Lower lobe of right lung (tissue), 2 donors: ENCODE measurements around the gene HBB. TPM values are rescaled to one million over a fixed set of nuclear protein-coding genes. Genes with fewer than 3 reads are reported as not detected.

Source experiments
- ATAC-seq, 2 donors: fragments of 200-7000 bp; cut with Tn5 transposase; one replicate each; pipeline ENCODE4 v1.9.1; 2020 to 2022; ENCODE audit warnings: mild to moderate bottlenecking in 2 of 2, moderate library complexity in 2 of 2
- DNase-seq: peaks from one replicate; pipeline ENCODE4 v3.0.0-alpha.2; 2020
- H3K27ac ChIP-seq: fragments of 200-600 bp; one replicate; pipeline ENCODE4 v1.8.0; 2022
- H3K27me3 ChIP-seq: fragments of 200-600 bp; one replicate; pipeline ENCODE4 v1.8.0; 2022; ENCODE audit warnings: low read depth
- H3K36me3 ChIP-seq: fragments of 200-600 bp; one replicate; pipeline ENCODE4 v1.8.0; 2022; ENCODE audit warnings: mild to moderate bottlenecking
- H3K4me1 ChIP-seq: fragments of 200-600 bp; one replicate; pipeline ENCODE4 v1.8.0; 2022
- H3K4me3 ChIP-seq: fragments of 200-600 bp; one replicate; pipeline ENCODE4 v1.8.0; 2022; ENCODE audit warnings: mild to moderate bottlenecking
- H3K9me3 ChIP-seq: fragments of 200-600 bp; one replicate; pipeline ENCODE4 v1.8.0; 2022
- intact Hi-C: fragments of 100-400 bp; cut with DNase I; formaldehyde crosslinking; loops from one replicate; pipeline ENCODE4 v1.11.0; 2022
- total RNA-seq: library from RNA; stranded (reverse); fragmentation: NEBNext Ultra II Directional; extraction: Animal tissue kit (Norgen Biotek cat#: 25700); gene quantifications from one replicate; pipeline ENCODE4 v1.2.1, GENCODE V29; 2021
- TF ChIP-seq, protein P1 (sequence below): fragments of 200-600 bp; IDR thresholded peaks from one replicate; pipeline ENCODE4 v1.8.0; 2022; ENCODE audit warnings: antibody characterized with exemption, mild to moderate bottlenecking
- donor health status: DM: no; HTN: yes; CAD: no; lungs with severe emphysema.

The HBB gene
- total RNA-seq, 1 donor from 2014 or later = 323 TPM

- DNase-seq (no peak), ATAC-seq (no peak)
- Histone ChIP-seq H3K27ac (no peak overlapping the region), H3K9me3 (no peaks in the 10 kb centered on the region), H3K36me3 (no peaks in the 10 kb centered on the region), H3K4me1 (no peaks in the 10 kb centered on the region), H3K4me3 (no peak overlapping the region), H3K27me3 (no peaks in the 10 kb centered on the region)
- TF ChIP-seq, protein P1, sequence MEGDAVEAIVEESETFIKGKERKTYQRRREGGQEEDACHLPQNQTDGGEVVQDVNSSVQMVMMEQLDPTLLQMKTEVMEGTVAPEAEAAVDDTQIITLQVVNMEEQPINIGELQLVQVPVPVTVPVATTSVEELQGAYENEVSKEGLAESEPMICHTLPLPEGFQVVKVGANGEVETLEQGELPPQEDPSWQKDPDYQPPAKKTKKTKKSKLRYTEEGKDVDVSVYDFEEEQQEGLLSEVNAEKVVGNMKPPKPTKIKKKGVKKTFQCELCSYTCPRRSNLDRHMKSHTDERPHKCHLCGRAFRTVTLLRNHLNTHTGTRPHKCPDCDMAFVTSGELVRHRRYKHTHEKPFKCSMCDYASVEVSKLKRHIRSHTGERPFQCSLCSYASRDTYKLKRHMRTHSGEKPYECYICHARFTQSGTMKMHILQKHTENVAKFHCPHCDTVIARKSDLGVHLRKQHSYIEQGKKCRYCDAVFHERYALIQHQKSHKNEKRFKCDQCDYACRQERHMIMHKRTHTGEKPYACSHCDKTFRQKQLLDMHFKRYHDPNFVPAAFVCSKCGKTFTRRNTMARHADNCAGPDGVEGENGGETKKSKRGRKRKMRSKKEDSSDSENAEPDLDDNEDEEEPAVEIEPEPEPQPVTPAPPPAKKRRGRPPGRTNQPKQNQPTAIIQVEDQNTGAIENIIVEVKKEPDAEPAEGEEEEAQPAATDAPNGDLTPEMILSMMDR = no peak
- intact Hi-C loops = no loop called here
Observed at GRCh38 chr11:5237420-5237819, 10.5 kb upstream of the HBB start.

DNA sequence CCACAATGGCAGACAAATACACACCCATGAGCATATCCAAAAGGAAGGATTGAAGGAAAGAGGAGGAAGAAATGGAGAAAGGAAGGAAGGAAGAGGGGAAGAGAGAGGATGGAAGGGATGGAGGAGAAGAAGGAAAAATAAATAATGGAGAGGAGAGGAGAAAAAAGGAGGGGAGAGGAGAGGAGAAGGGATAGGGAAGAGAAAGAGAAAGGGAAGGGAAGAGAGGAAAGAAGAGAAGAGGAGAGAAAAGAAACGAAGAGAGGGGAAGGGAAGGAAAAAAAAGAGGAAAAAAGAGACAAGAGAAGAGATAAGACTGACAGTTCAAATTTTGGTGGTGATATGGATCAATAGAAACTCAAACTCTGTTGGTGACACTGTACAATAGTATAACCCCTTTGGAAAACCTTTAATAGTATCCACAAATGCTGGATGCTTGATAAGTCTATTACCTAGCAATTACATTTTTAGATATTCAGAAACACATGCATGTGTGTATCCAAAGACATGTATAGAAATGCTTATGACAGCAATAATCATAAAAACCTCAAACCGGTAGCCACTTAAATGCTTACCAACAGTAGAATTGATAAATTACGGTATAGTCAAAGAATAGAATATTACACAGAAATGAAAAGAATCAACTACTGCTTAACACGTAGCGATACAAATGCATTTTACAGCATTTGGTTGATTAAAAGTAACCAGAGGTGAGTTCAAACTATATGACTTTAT, 8.7 kb upstream of the HBB start:
- intact Hi-C loops = no loop called here
- H3K27me3 ChIP-seq = no peaks in the 10 kb centered on the region
- ATAC-seq = no peak

DNA sequence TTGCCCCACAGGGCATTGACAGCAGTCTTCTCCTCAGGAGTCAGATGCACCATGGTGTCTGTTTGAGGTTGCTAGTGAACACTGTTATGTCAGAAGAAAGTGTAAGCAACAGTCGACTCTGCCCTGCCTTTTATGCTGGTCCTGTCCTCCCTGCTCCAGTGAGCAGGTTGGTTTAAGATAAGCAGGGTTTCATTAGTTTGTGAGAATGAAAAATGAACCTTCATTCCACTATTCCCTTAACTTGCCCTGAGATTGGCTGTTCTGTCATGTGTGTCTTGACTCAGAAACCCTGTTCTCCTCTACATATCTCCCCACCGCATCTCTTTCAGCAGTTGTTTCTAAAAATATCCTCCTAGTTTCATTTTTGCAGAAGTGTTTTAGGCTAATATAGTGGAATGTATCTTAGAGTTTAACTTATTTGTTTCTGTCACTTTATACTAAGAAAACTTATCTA, 7.5 kb upstream of the HBB start, which contains the start of gene HBD:
HBD (minus strand) TSS at position 103 of the 454 bp plus-strand sequence; CDS start at position 53, 50 bp downstream.
- Histone ChIP-seq H3K36me3 (no peaks in the 10 kb centered on the region), H3K4me1 (no peaks in the 10 kb centered on the region), H3K27me3 (no peaks in the 10 kb centered on the region), H3K27ac (no peak within 1 kb of the TSS), H3K9me3 (no peaks in the 10 kb centered on the region), H3K4me3 (no peak within 1 kb of the TSS)
- ATAC-seq (no peak), DNase-seq (no peak)
- TF ChIP-seq, protein P1 = no peak
- intact Hi-C loops = no loop called here

More for the DNA sequence above, 8.7 kb upstream of the HBB start:
- no peak for DNase-seq
- TF ChIP-seq, protein P1 = no peak
- H3K4me3 ChIP-seq = no peak overlapping the region
- H3K4me1 ChIP-seq = no peaks in the 10 kb centered on the region
- H3K9me3 ChIP-seq = no peaks in the 10 kb centered on the region
- no peak overlapping the region for H3K27ac ChIP-seq
- H3K36me3 ChIP-seq = no peaks in the 10 kb centered on the region

DNA sequence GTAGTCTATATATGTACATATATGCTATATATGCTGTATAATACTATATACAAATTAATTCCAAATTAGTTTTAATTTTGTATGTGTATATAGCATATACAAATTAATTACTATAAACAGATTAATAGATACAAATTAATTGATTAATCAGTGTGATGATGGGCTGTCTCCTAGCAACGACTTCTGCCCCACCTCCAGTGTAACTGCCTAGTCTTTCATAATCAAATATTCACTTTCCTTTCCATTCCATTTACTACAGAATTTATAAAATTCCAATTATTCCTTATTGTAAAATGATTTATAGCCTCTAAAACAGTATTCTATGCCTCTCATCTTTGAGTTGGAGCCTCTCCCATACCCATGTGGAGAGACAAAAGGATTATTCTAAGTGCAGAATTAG, 6.4 kb upstream of the HBB start:
- intact Hi-C loops = no loop called here
- no peak for DNase-seq
- H3K4me3 ChIP-seq = no peak overlapping the region
- TF ChIP-seq, protein P1 = no peak
- no peaks in the 10 kb centered on the region for H3K9me3 ChIP-seq
- H3K27me3 ChIP-seq = no peaks in the 10 kb centered on the region
- no peak for ATAC-seq
- H3K27ac ChIP-seq = no peak overlapping the region
- H3K4me1 ChIP-seq = no peaks in the 10 kb centered on the region
- H3K36me3 ChIP-seq = no peaks in the 10 kb centered on the region

GRCh38 chr11:5232821-5233220, 6.0 kb upstream of the HBB start:
- no peaks in the 10 kb centered on the region for H3K27me3 ChIP-seq
- no peaks in the 10 kb centered on the region for H3K36me3 ChIP-seq
- H3K4me1 ChIP-seq = no peaks in the 10 kb centered on the region
- intact Hi-C loops = no loop called here
- ATAC-seq (no peak), DNase-seq (no peak)
- H3K4me3 ChIP-seq = no peak overlapping the region
- no peak overlapping the region for H3K27ac ChIP-seq
- H3K9me3 ChIP-seq = no peaks in the 10 kb centered on the region
- TF ChIP-seq, protein P1 = no peak
